ENCODE results near the gene E2F7. TPM values are rescaled to one million over a fixed set of nuclear protein-coding genes. Genes with fewer than 3 reads are reported as not detected.

E2F7 gene
- total RNA-seq, 1 donor from 2014 or later = 16.9 TPM

GRCh38 chr12:77033658-77034536, 31.5 kb downstream of the E2F7 start:
- Mint-ChIP-seq H3K27me3 (ENCODE audit: insufficient read depth) (no peaks in the 10 kb centered on the region), H3K36me3 (ENCODE audit: low read depth) (peaks cover 55% of the 10 kb centered on the region), H3K9me3 (peaks cover 8% of the 10 kb centered on the region), H3K27ac (no peak overlapping the region), H3K4me1 (ENCODE audit: low read depth) (no peaks in the 10 kb centered on the region), H3K4me3 (no peak overlapping the region)
- intact Hi-C loops (cut with micrococcal nuclease) = no loop called here
- no peak for DNase-seq (ENCODE audit: low spot score)

DNA sequence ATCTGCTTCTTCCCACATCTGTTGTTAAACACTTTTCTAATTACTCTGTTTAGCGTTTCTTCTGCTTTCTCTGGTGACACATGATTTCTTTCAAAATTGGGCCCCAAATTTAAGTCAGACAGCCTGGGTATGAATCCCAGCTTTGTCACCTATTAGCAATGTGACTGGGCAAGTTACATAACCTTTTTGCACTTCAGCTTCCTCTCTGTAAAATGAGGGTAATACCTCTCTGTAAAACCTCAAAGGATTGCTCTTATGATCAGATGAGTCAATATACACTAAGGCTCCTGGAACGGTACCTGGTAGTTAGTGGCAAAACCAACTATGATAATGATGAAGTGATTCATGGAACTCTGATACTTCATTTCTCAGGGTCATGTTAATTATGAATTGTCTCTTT, 33.0 kb downstream of the E2F7 start:
- Mint-ChIP-seq H3K9me3 (peaks cover 3% of the 10 kb centered on the region), H3K4me1 (ENCODE audit: low read depth) (no peaks in the 10 kb centered on the region), H3K27ac (no peak overlapping the region), H3K36me3 (ENCODE audit: low read depth) (peaks cover 49% of the 10 kb centered on the region), H3K27me3 (ENCODE audit: insufficient read depth) (no peaks in the 10 kb centered on the region), H3K4me3 (no peak overlapping the region)
- DNase-seq (ENCODE audit: low spot score) = no peak
- intact Hi-C loops (cut with micrococcal nuclease) = no loop called here

DNA sequence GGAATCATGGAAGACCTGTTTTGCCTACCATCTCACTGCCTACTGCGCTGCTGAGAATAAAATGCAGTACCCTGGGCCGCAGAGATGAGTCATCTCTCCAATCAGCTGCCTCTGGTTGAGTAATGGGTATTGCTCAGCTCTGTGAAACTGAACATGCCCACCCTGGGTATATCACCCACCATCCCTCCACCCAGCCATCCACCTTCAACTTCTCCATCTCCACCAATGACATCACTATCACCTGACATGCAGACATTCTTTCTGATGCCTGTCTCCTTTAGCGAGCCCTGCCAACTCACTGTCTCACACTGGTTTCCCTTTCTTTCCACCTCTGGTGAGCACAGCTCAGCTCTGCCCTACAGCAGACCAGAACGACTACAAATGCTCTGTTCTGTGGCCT, 33.6 kb downstream of the E2F7 start:
- peaks cover 43% of the 10 kb centered on the region for H3K36me3 Mint-ChIP-seq (ENCODE audit: low read depth)
- H3K27ac Mint-ChIP-seq = no peak overlapping the region
- intact Hi-C loops (cut with micrococcal nuclease) = no loop called here

GRCh38 chr12:77025782-77026314, 39.5 kb downstream of the E2F7 start:
- H3K27me3 Mint-ChIP-seq (ENCODE audit: insufficient read depth) = no peaks in the 10 kb centered on the region
- no peaks in the 10 kb centered on the region for H3K9me3 Mint-ChIP-seq
- intact Hi-C loops (cut with micrococcal nuclease) = no loop called here
- no peak overlapping the region for H3K27ac Mint-ChIP-seq
- H3K36me3 Mint-ChIP-seq (ENCODE audit: low read depth) = peaks cover 33% of the 10 kb centered on the region
- no peaks in the 10 kb centered on the region for H3K4me1 Mint-ChIP-seq (ENCODE audit: low read depth)
- H3K4me3 Mint-ChIP-seq = no peak overlapping the region
- no peak for DNase-seq (ENCODE audit: low spot score)

More for the DNA sequence above, 33.6 kb downstream of the E2F7 start:
- Mint-ChIP-seq H3K27me3 (ENCODE audit: insufficient read depth) (no peaks in the 10 kb centered on the region), H3K9me3 (no peaks in the 10 kb centered on the region), H3K4me3 (no peak overlapping the region), H3K4me1 (ENCODE audit: low read depth) (no peaks in the 10 kb centered on the region)
- no peak for DNase-seq (ENCODE audit: low spot score)

GRCh38 chr12:77023501-77023900, 41.9 kb downstream of the E2F7 start:
- intact Hi-C loops (cut with micrococcal nuclease) = no loop called here
- Mint-ChIP-seq H3K4me1 (ENCODE audit: low read depth) (no peaks in the 10 kb centered on the region), H3K4me3 (no peak overlapping the region), H3K27me3 (ENCODE audit: insufficient read depth) (no peaks in the 10 kb centered on the region), H3K27ac (no peak overlapping the region), H3K36me3 (ENCODE audit: low read depth) (peaks cover 29% of the 10 kb centered on the region), H3K9me3 (no peaks in the 10 kb centered on the region)
- DNase-seq (ENCODE audit: low spot score) = no peak

GRCh38 chr12:77019920-77020319, 45.4 kb downstream of the E2F7 start:
- no peaks in the 10 kb centered on the region for H3K27me3 Mint-ChIP-seq (ENCODE audit: insufficient read depth)
- H3K4me1 Mint-ChIP-seq (ENCODE audit: low read depth) = no peaks in the 10 kb centered on the region
- no peak for DNase-seq (ENCODE audit: low spot score)
- H3K4me3 Mint-ChIP-seq = no peak overlapping the region
- peaks cover 18% of the 10 kb centered on the region for H3K36me3 Mint-ChIP-seq (ENCODE audit: low read depth)
- no peaks in the 10 kb centered on the region for H3K9me3 Mint-ChIP-seq
- H3K27ac Mint-ChIP-seq = no peak overlapping the region
- intact Hi-C loops (cut with micrococcal nuclease) = loop anchor here (10.0 kb wide), 1 partner anchor 145 kb away; the partner anchor contains the start of gene CSRP2

- H3K27me3 Mint-ChIP-seq (ENCODE audit: insufficient read depth) = no peaks in the 10 kb centered on the region
- no peaks in the 10 kb centered on the region for H3K4me1 Mint-ChIP-seq (ENCODE audit: low read depth)
- H3K36me3 Mint-ChIP-seq (ENCODE audit: low read depth) = peaks cover 10% of the 10 kb centered on the region
- no peak overlapping the region for H3K27ac Mint-ChIP-seq
- intact Hi-C loops (cut with micrococcal nuclease) = loop anchor here (10.0 kb wide), 1 partner anchor 142 kb away; the partner anchor contains the start of gene CSRP2
- H3K9me3 Mint-ChIP-seq = no peaks in the 10 kb centered on the region
- DNase-seq (ENCODE audit: low spot score) = no peak
- no peak overlapping the region for H3K4me3 Mint-ChIP-seq
These were observed 48.8 kb downstream of the E2F7 start for GRCh38 chr12:77016606-77017005.

- Mint-ChIP-seq H3K36me3 (ENCODE audit: low read depth) (no peaks in the 10 kb centered on the region), H3K27ac (no peak overlapping the region), H3K4me3 (no peak overlapping the region), H3K4me1 (ENCODE audit: low read depth) (peaks cover 5% of the 10 kb centered on the region), H3K27me3 (ENCODE audit: insufficient read depth) (peaks cover 19% of the 10 kb centered on the region), H3K9me3 (no peaks in the 10 kb centered on the region)
- intact Hi-C loops (cut with micrococcal nuclease) = loop anchor here (10.0 kb wide), 1 partner anchor 138 kb away; the partner anchor contains the start of gene CSRP2
- DNase-seq (ENCODE audit: low spot score) = no peak
These were observed 52.3 kb downstream of the E2F7 start for GRCh38 chr12:77013091-77013490.

DNA sequence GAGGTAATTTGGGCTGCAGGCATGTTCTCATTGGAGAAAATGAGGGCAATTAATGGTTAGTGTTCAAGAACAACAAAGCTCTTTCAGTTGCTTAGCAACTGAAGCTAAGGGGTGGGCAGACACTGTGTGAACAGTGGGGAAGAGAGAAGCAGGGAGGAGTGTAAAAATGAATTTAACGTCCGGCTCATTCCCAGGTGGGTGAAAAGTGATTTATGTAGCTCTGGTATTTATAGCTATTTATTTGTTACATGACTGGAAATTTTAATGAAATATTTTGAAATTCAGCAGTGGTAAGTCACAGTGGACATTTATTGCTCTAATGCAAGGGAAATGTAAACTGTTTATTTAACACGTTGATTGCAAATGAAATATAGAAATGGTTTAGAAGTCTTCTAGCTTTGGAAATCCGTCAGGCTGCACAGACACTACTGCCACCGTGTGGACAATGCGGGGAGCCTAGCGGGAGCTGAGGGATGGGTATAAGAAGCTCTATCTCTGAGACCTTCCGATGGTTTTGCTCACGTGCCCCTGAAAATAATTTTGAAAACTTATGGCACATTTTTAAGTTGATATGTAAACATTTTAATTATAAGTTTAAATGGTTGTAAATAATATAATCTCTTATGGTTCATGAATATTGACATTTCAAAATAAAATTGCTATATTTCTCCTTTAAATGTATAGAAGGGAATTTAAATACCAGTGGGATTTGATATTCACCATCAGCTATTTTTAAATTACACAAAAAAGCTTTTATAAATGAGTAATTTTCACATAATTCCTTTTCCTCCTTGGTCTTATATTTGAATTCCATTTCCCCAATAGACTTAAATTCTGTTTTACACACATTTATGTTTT, 54.4 kb downstream of the E2F7 start:
- peak; percentile 42 for DNase-seq (ENCODE audit: low spot score)
- Mint-ChIP-seq H3K27me3 (ENCODE audit: insufficient read depth) (peaks cover 27% of the 10 kb centered on the region), H3K4me3 (no peak overlapping the region), H3K36me3 (ENCODE audit: low read depth) (no peaks in the 10 kb centered on the region), H3K9me3 (no peaks in the 10 kb centered on the region), H3K27ac (no peak overlapping the region), H3K4me1 (ENCODE audit: low read depth) (peaks cover 5% of the 10 kb centered on the region)
- intact Hi-C loops (cut with micrococcal nuclease) = loop anchor here (1.0 to 10.0 kb wide), 3 partner anchors 136 to 390 kb away; partner anchors contain the start of gene CSRP2

GRCh38 chr12:77007476-77007875, 57.9 kb downstream of the E2F7 start:
- Mint-ChIP-seq H3K27me3 (ENCODE audit: insufficient read depth) (peaks cover 27% of the 10 kb centered on the region), H3K4me3 (no peak overlapping the region), H3K9me3 (no peaks in the 10 kb centered on the region), H3K36me3 (ENCODE audit: low read depth) (no peaks in the 10 kb centered on the region), H3K4me1 (ENCODE audit: low read depth) (peaks cover 13% of the 10 kb centered on the region), H3K27ac (no peak overlapping the region)
- intact Hi-C loops (cut with micrococcal nuclease) = no loop called here
- no peak for DNase-seq (ENCODE audit: low spot score)

- no peak for DNase-seq (ENCODE audit: low spot score)
- no peak overlapping the region for H3K27ac Mint-ChIP-seq
- H3K4me3 Mint-ChIP-seq = no peak overlapping the region
- H3K36me3 Mint-ChIP-seq (ENCODE audit: low read depth) = no peaks in the 10 kb centered on the region
- intact Hi-C loops (cut with micrococcal nuclease) = no loop called here
- peaks cover 11% of the 10 kb centered on the region for H3K4me1 Mint-ChIP-seq (ENCODE audit: low read depth)
- no peaks in the 10 kb centered on the region for H3K9me3 Mint-ChIP-seq
- H3K27me3 Mint-ChIP-seq (ENCODE audit: insufficient read depth) = peaks cover 25% of the 10 kb centered on the region
These were observed 59.7 kb downstream of the E2F7 start for GRCh38 chr12:77005611-77006098.

- Mint-ChIP-seq H3K4me1 (ENCODE audit: low read depth) (peaks cover 8% of the 10 kb centered on the region), H3K27me3 (ENCODE audit: insufficient read depth) (peaks cover 15% of the 10 kb centered on the region), H3K9me3 (no peaks in the 10 kb centered on the region), H3K27ac (no peak overlapping the region), H3K36me3 (ENCODE audit: low read depth) (no peaks in the 10 kb centered on the region), H3K4me3 (no peak overlapping the region)
- intact Hi-C loops (cut with micrococcal nuclease) = no loop called here
- no peak for DNase-seq (ENCODE audit: low spot score)
These were observed 61.5 kb downstream of the E2F7 start for GRCh38 chr12:77003914-77004313.

Data from activated T-helper 1 cell treated with anti-CD3 and anti-CD28 coated beads, Interleukin-12 subunit alpha, Interleukin-12 subunit beta, Interleukin-2, Interleukin-4 antibody, amounts not matched to agents 30 ng/mL and 10 ng/mL and 1 ng/mL, durations not matched to agents 14 hours and 24 hours and 36 hours (primary cell).